ENCODE measurements around the gene TIGD3. TPM values are rescaled to one million over a fixed set of nuclear protein-coding genes. Genes with fewer than 3 reads are reported as not detected.

The TIGD3 gene
- total and polyA plus RNA-seq, 2 experiments from 2014 or later, result 1.2 to 3.0 TPM

GRCh38 chr11:65317025-65317786 lies 37.3 kb upstream of the TIGD3 start:
- Mint-ChIP-seq H3K27ac (peak overlapping the region; percentile 82), H3K4me1 (peaks cover 41% of the 10 kb centered on the region), H3K36me3 (ENCODE audit: low read depth) (peaks cover 20% of the 10 kb centered on the region), H3K9me3 (no peaks in the 10 kb centered on the region), H3K27me3 (ENCODE audit: insufficient read depth, low read depth, poor library complexity) (peaks cover 34% of the 10 kb centered on the region), H3K4me3 (peak overlapping the region; percentile 76)
- no peaks in the 10 kb centered on the region for H3K36me3 ChIP-seq (ENCODE audit: insufficient read depth)
- H3K27me3 ChIP-seq (ENCODE audit: insufficient read depth), result peaks cover 14% of the 10 kb centered on the region
- peak; percentile 80 for DNase-seq (ENCODE audit: low spot score)
- H3K4me1 ChIP-seq (ENCODE audit: insufficient read depth), result peaks cover 49% of the 10 kb centered on the region
- no peaks in the 10 kb centered on the region for H3K9me2 ChIP-seq (ENCODE audit: insufficient read depth)
- peaks cover 21% of the 10 kb centered on the region for H3F3A ChIP-seq (replicated peaks; ENCODE audit: low read depth)
- H3K27ac ChIP-seq (ENCODE audit: low read depth), result peak overlapping the region; percentile 88
- H2AFZ ChIP-seq, result no peak overlapping the region
- peak overlapping the region; percentile 99 for H3K4me2 ChIP-seq
- H3K4me3 ChIP-seq, result peak overlapping the region; percentile 98
- H4K20me1 ChIP-seq (replicated peaks; ENCODE audit: insufficient read depth), result peaks cover 11% of the 10 kb centered on the region
- ATAC-seq, result peak; percentile 4
- TF ChIP-seq CTCF (conservative IDR thresholded peaks at IDR 0.05; ENCODE audit: low read depth in 2 of 2) (0 out of 4 replicates have a peak, but pooled peaks of 1 of the 2 experiments have one; percentile 5), POLR2AphosphoS5 (IDR thresholded peaks at IDR 0.05; ENCODE audit: low read depth) (peak; percentile 53; the same call in 1 of the 2 replicates), ETS1 (IDR thresholded peaks at IDR 0.05) (peak; percentile 70), ZNF462 (CRISPR knock-in tag; IDR thresholded peaks at IDR 0.05) (no peak)
- H3K79me2 ChIP-seq (replicated peaks; ENCODE audit: insufficient read depth), result peaks cover 44% of the 10 kb centered on the region

Measured in GM23338 (cell line).